Measurements from ENCODE around the gene SELENOV.
A peak's percentile ranks its signal among the peaks of the same experiment; 100 is the strongest.

SELENOV gene

DNA sequence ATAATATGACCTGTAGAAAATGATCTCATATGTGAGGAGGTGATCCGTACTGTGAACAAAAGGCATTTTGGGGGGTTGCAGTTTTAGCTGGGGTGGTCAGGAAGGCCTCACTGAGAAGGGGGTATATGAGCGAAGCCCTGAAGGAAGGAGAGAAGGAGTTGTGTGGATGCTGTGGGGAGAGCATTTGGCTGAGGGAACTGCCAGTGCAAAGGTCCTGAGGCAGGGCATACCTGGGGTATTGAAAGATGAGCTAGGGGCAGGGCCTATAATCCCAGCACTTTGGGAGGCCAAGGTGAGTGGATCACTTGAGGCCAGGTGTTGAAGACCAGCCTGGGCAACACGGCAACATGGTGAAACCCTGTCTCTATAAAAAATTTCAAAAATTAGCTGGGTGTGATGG, 2.5 kb downstream of the SELENOV start:
- TF ChIP-seq, protein P1, sequence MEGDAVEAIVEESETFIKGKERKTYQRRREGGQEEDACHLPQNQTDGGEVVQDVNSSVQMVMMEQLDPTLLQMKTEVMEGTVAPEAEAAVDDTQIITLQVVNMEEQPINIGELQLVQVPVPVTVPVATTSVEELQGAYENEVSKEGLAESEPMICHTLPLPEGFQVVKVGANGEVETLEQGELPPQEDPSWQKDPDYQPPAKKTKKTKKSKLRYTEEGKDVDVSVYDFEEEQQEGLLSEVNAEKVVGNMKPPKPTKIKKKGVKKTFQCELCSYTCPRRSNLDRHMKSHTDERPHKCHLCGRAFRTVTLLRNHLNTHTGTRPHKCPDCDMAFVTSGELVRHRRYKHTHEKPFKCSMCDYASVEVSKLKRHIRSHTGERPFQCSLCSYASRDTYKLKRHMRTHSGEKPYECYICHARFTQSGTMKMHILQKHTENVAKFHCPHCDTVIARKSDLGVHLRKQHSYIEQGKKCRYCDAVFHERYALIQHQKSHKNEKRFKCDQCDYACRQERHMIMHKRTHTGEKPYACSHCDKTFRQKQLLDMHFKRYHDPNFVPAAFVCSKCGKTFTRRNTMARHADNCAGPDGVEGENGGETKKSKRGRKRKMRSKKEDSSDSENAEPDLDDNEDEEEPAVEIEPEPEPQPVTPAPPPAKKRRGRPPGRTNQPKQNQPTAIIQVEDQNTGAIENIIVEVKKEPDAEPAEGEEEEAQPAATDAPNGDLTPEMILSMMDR (conservative IDR thresholded peaks at IDR 0.05; ENCODE audit: low read length), result no peak
- no peak for TF ChIP-seq EZH2phosphoT487 (IDR thresholded peaks at IDR 0.05; ENCODE audit: borderline replicate concordance)
- Histone ChIP-seq H4K20me1 (ENCODE audit: insufficient read depth, low read length, poor library complexity, severe bottlenecking) (no peaks in the 10 kb centered on the region), H3K9me2 (replicated peaks; ENCODE audit: low read depth, low read length) (no peaks in the 10 kb centered on the region), H3K79me2 (ENCODE audit: insufficient read depth, low read length) (no peaks in the 10 kb centered on the region), H3K9me3 (ENCODE audit: insufficient read depth, low read depth, low read length) (no peaks in the 10 kb centered on the region), H3K4me1 (ENCODE audit: insufficient read depth, low read length, poor library complexity, severe bottlenecking) (no peaks in the 10 kb centered on the region), H3K27me3 (ENCODE audit: insufficient read depth, low read length, poor library complexity, severe bottlenecking) (no peaks in the 10 kb centered on the region), H2AFZ (ENCODE audit: low read length) (no peak overlapping the region), H3F3A (ENCODE audit: low read depth) (no peaks in the 10 kb centered on the region), H3K4me2 (ENCODE audit: low read depth, low read length, poor library complexity, severe bottlenecking) (no peak overlapping the region), H3K36me3 (ENCODE audit: insufficient read depth, low read length) (no peaks in the 10 kb centered on the region), H3K4me3 (ENCODE audit: low read length, poor library complexity, severe bottlenecking) (no peak overlapping the region), H3K9ac (ENCODE audit: low read depth, low read length, poor library complexity, severe bottlenecking) (no peak overlapping the region)

GRCh38 chr19:39518458-39518857, 3.5 kb downstream of the SELENOV start:
- Histone ChIP-seq H3K36me3 (ENCODE audit: insufficient read depth, low read length) (no peaks in the 10 kb centered on the region), H3K27me3 (ENCODE audit: insufficient read depth, low read length, poor library complexity, severe bottlenecking) (no peaks in the 10 kb centered on the region), H3K4me2 (ENCODE audit: low read depth, low read length, poor library complexity, severe bottlenecking) (no peak overlapping the region), H3K4me3 (ENCODE audit: low read length, poor library complexity, severe bottlenecking) (no peak overlapping the region), H3F3A (ENCODE audit: low read depth) (no peaks in the 10 kb centered on the region), H3K79me2 (ENCODE audit: insufficient read depth, low read length) (no peaks in the 10 kb centered on the region), H2AFZ (ENCODE audit: low read length) (peak overlapping the region; percentile 30; the same call in 1 of the 2 replicates), H3K9me3 (ENCODE audit: insufficient read depth, low read depth, low read length) (no peaks in the 10 kb centered on the region), H3K9me2 (replicated peaks; ENCODE audit: low read depth, low read length) (no peaks in the 10 kb centered on the region), H3K4me1 (ENCODE audit: insufficient read depth, low read length, poor library complexity, severe bottlenecking) (no peaks in the 10 kb centered on the region), H3K9ac (ENCODE audit: low read depth, low read length, poor library complexity, severe bottlenecking) (no peak overlapping the region), H4K20me1 (ENCODE audit: insufficient read depth, low read length, poor library complexity, severe bottlenecking) (no peaks in the 10 kb centered on the region)
- TF ChIP-seq, protein P1 (conservative IDR thresholded peaks at IDR 0.05; ENCODE audit: low read length), result no peak
- no peak for TF ChIP-seq EZH2phosphoT487 (IDR thresholded peaks at IDR 0.05; ENCODE audit: borderline replicate concordance)

GRCh38 chr19:39518975-39519374, 4.0 kb downstream of the SELENOV start:
- Histone ChIP-seq H3K9me3 (ENCODE audit: insufficient read depth, low read depth, low read length) (no peaks in the 10 kb centered on the region), H3K27me3 (ENCODE audit: insufficient read depth, low read length, poor library complexity, severe bottlenecking) (no peaks in the 10 kb centered on the region), H3F3A (ENCODE audit: low read depth) (no peaks in the 10 kb centered on the region), H3K79me2 (ENCODE audit: insufficient read depth, low read length) (no peaks in the 10 kb centered on the region), H3K4me3 (ENCODE audit: low read length, poor library complexity, severe bottlenecking) (no peak overlapping the region), H3K9ac (ENCODE audit: low read depth, low read length, poor library complexity, severe bottlenecking) (no peak overlapping the region), H4K20me1 (ENCODE audit: insufficient read depth, low read length, poor library complexity, severe bottlenecking) (no peaks in the 10 kb centered on the region), H3K4me1 (ENCODE audit: insufficient read depth, low read length, poor library complexity, severe bottlenecking) (no peaks in the 10 kb centered on the region), H3K9me2 (replicated peaks; ENCODE audit: low read depth, low read length) (no peaks in the 10 kb centered on the region), H3K36me3 (ENCODE audit: insufficient read depth, low read length) (no peaks in the 10 kb centered on the region), H2AFZ (ENCODE audit: low read length) (peak overlapping the region; percentile 30; the same call in 1 of the 2 replicates), H3K4me2 (ENCODE audit: low read depth, low read length, poor library complexity, severe bottlenecking) (no peak overlapping the region)
- TF ChIP-seq, protein P1 (conservative IDR thresholded peaks at IDR 0.05; ENCODE audit: low read length), result no peak
- no peak for TF ChIP-seq EZH2phosphoT487 (IDR thresholded peaks at IDR 0.05; ENCODE audit: borderline replicate concordance)

Data from Loucy (cell line).